Measurements from ENCODE around the gene PHTF2. TPM values are rescaled to one million over a fixed set of nuclear protein-coding genes. Genes with fewer than 3 reads are reported as not detected.
"Not testable (repeated sequence)": the region's sequence is repeated elsewhere in the genome, so short reads cannot be mapped to it uniquely, and the experiment has no call there.

The PHTF2 gene
- total RNA-seq (2014; rRNA removed; shearing (Covaris generic)) = 41.2 and 53.6 TPM in 2 replicates

GRCh38 chr7:77798394-77799077 is at the start of gene PHTF2, which contains the start of gene TMEM60:
Gene PHTF2 (plus strand): TSS chr7:77798773.
Gene TMEM60 (minus strand): TSS chr7:77798434. CDS start chr7:77794373, 4,061 bp downstream.
- peak; percentile 100 for DNase-seq (ENCODE audit: low spot score)

- DNase-seq (ENCODE audit: low spot score) = no peak
Measured at GRCh38 chr7:77752016-77752415, 46.6 kb upstream of the PHTF2 start.

- no peak for DNase-seq (ENCODE audit: low spot score)
Measured at GRCh38 chr7:77753173-77753572, 45.4 kb upstream of the PHTF2 start.

GRCh38 chr7:77757589-77757988 is 41.0 kb upstream of the PHTF2 start:
- DNase-seq (ENCODE audit: low spot score) = no peak

- peak; percentile 51 for DNase-seq (ENCODE audit: low spot score)
Measured at GRCh38 chr7:77759294-77759889, 39.2 kb upstream of the PHTF2 start.

- DNase-seq (ENCODE audit: low spot score) = no peak
Measured at GRCh38 chr7:77760809-77761453, 37.6 kb upstream of the PHTF2 start.

- DNase-seq (ENCODE audit: low spot score) = no peak
Measured at GRCh38 chr7:77765481-77765880, 33.1 kb upstream of the PHTF2 start.

- DNase-seq (ENCODE audit: low spot score) = no peak
Measured at GRCh38 chr7:77765906-77766800, 32.4 kb upstream of the PHTF2 start.

- no peak for DNase-seq (ENCODE audit: low spot score)
Measured at GRCh38 chr7:77766801-77767605, 31.6 kb upstream of the PHTF2 start.

GRCh38 chr7:77770316-77770715 is 28.3 kb upstream of the PHTF2 start:
- DNase-seq (ENCODE audit: low spot score) = no peak

- DNase-seq (ENCODE audit: low spot score) = no peak
Measured at GRCh38 chr7:77771901-77772300, 26.7 kb upstream of the PHTF2 start.

GRCh38 chr7:77778535-77778934 is 20.0 kb upstream of the PHTF2 start:
- DNase-seq (ENCODE audit: low spot score) = no peak

- DNase-seq (ENCODE audit: low spot score) = no peak
Measured at GRCh38 chr7:77782383-77782782, 16.2 kb upstream of the PHTF2 start.

- DNase-seq (ENCODE audit: low spot score) = no peak
Measured at GRCh38 chr7:77783111-77783510, 15.5 kb upstream of the PHTF2 start.

- no peak for DNase-seq (ENCODE audit: low spot score)
Measured at GRCh38 chr7:77783545-77783944, 15.0 kb upstream of the PHTF2 start.

GRCh38 chr7:77784426-77784825 is 14.1 kb upstream of the PHTF2 start:
- not testable (repeated sequence) for DNase-seq (ENCODE audit: low spot score)

- no peak for DNase-seq (ENCODE audit: low spot score)
Measured at GRCh38 chr7:77786018-77786417, 12.6 kb upstream of the PHTF2 start.

GRCh38 chr7:77786741-77787140 is 11.8 kb upstream of the PHTF2 start:
- DNase-seq (ENCODE audit: low spot score) = no peak

- DNase-seq (ENCODE audit: low spot score) = no peak
Measured at GRCh38 chr7:77788327-77788902, 10.2 kb upstream of the PHTF2 start.

- DNase-seq (ENCODE audit: low spot score) = peak; percentile 24
Measured at GRCh38 chr7:77791336-77791735, 7.2 kb upstream of the PHTF2 start.

- no peak for DNase-seq (ENCODE audit: low spot score)
Measured at GRCh38 chr7:77791956-77792355, 6.6 kb upstream of the PHTF2 start.
